Endometrium (tissue), 2 donors: Measurements from ENCODE around the gene MDH1B.
A peak's percentile ranks its signal among the peaks of the same experiment; 100 is the strongest.

Experiments used
- FAIRE-seq: peaks from 2 replicates; lab custom pipeline; 2012; peaks lifted over from hg19 to GRCh38; lab: Jason Lieb, UNC
- donor health status: control.
- donor health status: control.

Gene MDH1B

GRCh38 chr2:206693399-206694137, 71.6 kb downstream of the MDH1B start:
- FAIRE-seq = peak; percentile 77

GRCh38 chr2:206692971-206693370, 72.2 kb downstream of the MDH1B start:
- FAIRE-seq = no peak

- no peak for FAIRE-seq
Observed at GRCh38 chr2:206688990-206689389, 76.1 kb downstream of the MDH1B start.

GRCh38 chr2:206688453-206688852, 76.7 kb downstream of the MDH1B start:
- no peak for FAIRE-seq
